Measurements from ENCODE around the gene DDX55. TPM values are rescaled to one million over a fixed set of nuclear protein-coding genes. Genes with fewer than 3 reads are reported as not detected.

Gene DDX55
- total and polyA plus RNA-seq, 2 of the 4 experiments (the other 2 are of a cell fraction), result 13.3 to 18.7 TPM

- Histone ChIP-seq H3K4ac (ENCODE audit: low read depth, low read length) (no peak overlapping the region), H4K91ac (ENCODE audit: insufficient read depth, low read depth, low read length) (no peak overlapping the region), H3K23ac (ENCODE audit: low read depth, low read length) (no peak overlapping the region), H2AK9ac (replicated peaks; ENCODE audit: low read depth, low read length, poor library complexity) (no peak overlapping the region), H2AFZ (replicated peaks; ENCODE audit: low read length, poor library complexity) (no peak overlapping the region), H3K27ac (ENCODE audit: insufficient read depth, low read length) (no peak overlapping the region), H4K20me1 (ENCODE audit: insufficient read depth, low read length) (no peaks in the 10 kb centered on the region; the same call in 1 of the 2 replicates), H4K5ac (ENCODE audit: low read depth, low read length) (no peak overlapping the region), H2BK5ac (ENCODE audit: low read depth, low read length, poor library complexity, severe bottlenecking) (no peak overlapping the region), H3K36me3 (ENCODE audit: control insufficient read depth, insufficient read depth, low read length) (peaks cover 26% of the 10 kb centered on the region), H3K56ac (ENCODE audit: extremely low read depth, insufficient read depth, low read length) (no peak overlapping the region), H4K8ac (ENCODE audit: low read depth in 2 of 2, low read length in 2 of 2) (no peak overlapping the region), H3K4me2 (ENCODE audit: low read depth, low read length) (no peak overlapping the region), H3K18ac (ENCODE audit: low read depth, low read length) (no peak overlapping the region), H3K14ac (replicated peaks; ENCODE audit: low read depth, low read length) (no peak overlapping the region), H3K27me3 (ENCODE audit: control insufficient read depth, insufficient read depth, low read length) (no peaks in the 10 kb centered on the region), H2BK120ac (ENCODE audit: low read depth, low read length) (no peak overlapping the region), H2BK20ac (ENCODE audit: low read depth, low read length) (no peak overlapping the region), H2BK15ac (ENCODE audit: low read depth, low read length) (no peak overlapping the region), H3K79me1 (ENCODE audit: low read depth in 1 of 2, low read length in 2 of 2) (peaks cover 2 to 7% of the 10 kb centered on the region in 2 experiments; a peak in 2 of 4 replicates), H3K9me1 (ENCODE audit: insufficient read depth, low read length) (0 out of 2 replicates have a peak, but pooled peaks cover 2% of the 10 kb centered on the region), H3K4me1 (ENCODE audit: control insufficient read depth, insufficient read depth, low read length) (peaks cover 3% of the 10 kb centered on the region), H3K9me3 (ENCODE audit: control insufficient read depth, insufficient read depth, low read length) (no peaks in the 10 kb centered on the region), H2AK5ac (ENCODE audit: low read depth, low read length) (no peak overlapping the region), H3K9ac (ENCODE audit: low read depth, low read length) (no peak overlapping the region), H3K4me3 (ENCODE audit: insufficient read depth, low read depth, low read length) (no peak overlapping the region)
- 74% methylated on average over 3 of the region's 4 CpGs; no CpG with 5 or more reads in 1 of the 2 experiments for WGBS, 2 experiments (ENCODE audit: extremely low coverage in 2 of 2, insufficient read length in 1 of 2)
- ATAC-seq (ENCODE audit: low read depth) (no peak), DNase-seq (no peak)
- intact Hi-C loops (cut with micrococcal nuclease) (no loop called here), in situ Hi-C loops (cut with MboI; ENCODE audit: low sequenced_read_pairs) (no loop called here), dilution Hi-C loops (cut with HindIII; ENCODE audit: low sequenced_read_pairs, unreplicated experiment) (no loop called here)
- CTCF ChIA-PET, result no interaction called here
- TF ChIP-seq CEBPB (IDR thresholded peaks at IDR 0.05; ENCODE audit: low read depth, low read length) (no peak), RFX5 (IDR thresholded peaks at IDR 0.05; ENCODE audit: low read depth, low read length) (no peak), MAZ (IDR thresholded peaks at IDR 0.05; ENCODE audit: borderline replicate concordance, low read depth, low read length) (no peak), FOS (IDR thresholded peaks at IDR 0.05; ENCODE audit: low read depth, low read length) (no peak), CTCF (conservative IDR thresholded peaks at IDR 0.05; ENCODE audit: low read depth, low read length) (no peak), CHD1 (IDR thresholded peaks at IDR 0.05; ENCODE audit: low read depth, low read length) (no peak), BHLHE40 (IDR thresholded peaks at IDR 0.05; ENCODE audit: low read depth, low read length) (no peak), MXI1 (IDR thresholded peaks at IDR 0.05; ENCODE audit: borderline replicate concordance, low read depth, low read length) (no peak)
- POLR2A ChIA-PET (ENCODE audit: unreplicated experiment), result no interaction called here
- no TSS peak for BruUV-seq (replicated peaks)
These were observed 54.5 kb downstream of the DDX55 start for GRCh38 chr12:123656392-123656791.

All from IMR-90 (cell line).